ENCODE data around the gene SCGB1C2.
"Not testable (repeated sequence)": the region's sequence is repeated elsewhere in the genome, so short reads cannot be mapped to it uniquely, and the experiment has no call there.

Gene SCGB1C2

GRCh38 chr17:149231-149630 lies 11.9 kb downstream of the SCGB1C2 start:
- DNase-seq = no peak

GRCh38 chr17:149897-150584 lies 12.7 kb downstream of the SCGB1C2 start:
- no peak for DNase-seq

DNA sequence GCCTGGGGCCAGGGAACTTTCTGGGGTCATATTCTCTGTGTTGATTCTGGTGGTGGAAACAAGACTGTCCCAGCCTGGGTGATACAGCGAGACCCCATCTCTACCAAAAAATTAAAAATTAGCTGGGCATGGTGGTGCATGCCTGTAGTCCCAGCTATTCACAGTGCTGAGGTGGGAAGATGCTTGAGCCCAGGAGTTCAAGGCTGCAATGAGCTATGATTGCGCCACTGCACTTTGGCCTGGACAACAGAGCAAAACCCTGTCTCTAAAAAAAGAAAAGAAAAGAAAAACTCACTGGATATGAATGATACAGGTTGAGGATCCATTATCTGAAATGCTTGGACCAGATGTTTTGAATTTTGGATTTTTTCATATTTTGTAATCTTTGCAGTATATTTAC lies 13.6 kb downstream of the SCGB1C2 start:
- no peak for DNase-seq

- no peak for DNase-seq
Observed at GRCh38 chr17:151886-152859, 14.8 kb downstream of the SCGB1C2 start.

GRCh38 chr17:152860-153420 lies 15.6 kb downstream of the SCGB1C2 start:
- no peak for DNase-seq

- DNase-seq = no peak
Observed at GRCh38 chr17:153851-154250, 16.5 kb downstream of the SCGB1C2 start.

DNA sequence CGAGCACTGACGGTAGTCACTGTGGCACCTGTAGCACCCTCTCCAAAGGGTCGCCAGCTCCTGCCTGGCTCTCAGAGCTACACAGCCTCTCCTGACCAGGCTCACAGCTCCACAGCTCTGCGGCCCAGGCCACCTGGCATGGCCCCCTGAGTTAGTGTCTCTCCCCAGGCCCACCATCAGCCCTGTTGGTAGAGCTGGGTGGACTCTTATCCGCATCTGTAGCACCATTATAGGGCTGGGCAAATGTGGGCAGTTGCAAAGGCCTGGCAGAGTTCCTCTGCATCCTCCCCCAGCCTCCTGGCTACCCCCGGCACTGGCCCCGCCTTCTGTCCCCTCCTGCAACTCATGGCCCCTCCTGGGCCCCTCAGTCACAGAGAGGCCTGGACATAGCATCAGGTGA lies 18.2 kb downstream of the SCGB1C2 start:
- no peak for DNase-seq

- no peak for DNase-seq
Observed at GRCh38 chr17:156094-156621, 18.8 kb downstream of the SCGB1C2 start.

GRCh38 chr17:156946-157345 lies 19.6 kb downstream of the SCGB1C2 start:
- DNase-seq = no peak

DNA sequence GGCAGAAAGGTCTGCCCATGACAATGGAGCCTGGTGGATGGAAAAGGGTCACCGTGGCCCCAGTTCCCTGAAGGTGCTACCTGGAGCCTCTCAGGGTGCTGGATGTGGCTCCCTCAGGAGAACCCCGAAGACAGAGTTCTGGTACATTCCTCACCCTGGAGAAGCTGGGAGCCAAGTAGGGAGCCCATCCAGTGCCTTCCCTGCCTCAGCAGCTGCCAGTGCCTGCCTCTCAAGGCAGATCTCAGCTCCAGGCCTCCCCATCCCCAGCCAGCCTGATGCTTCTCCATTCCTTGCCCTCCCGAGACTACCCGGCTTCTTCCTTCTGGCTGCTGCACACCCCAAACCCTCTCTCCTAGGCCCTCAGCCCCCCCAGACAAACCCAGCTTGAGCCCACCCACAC lies 20.5 kb downstream of the SCGB1C2 start:
- no peak for DNase-seq

DNA sequence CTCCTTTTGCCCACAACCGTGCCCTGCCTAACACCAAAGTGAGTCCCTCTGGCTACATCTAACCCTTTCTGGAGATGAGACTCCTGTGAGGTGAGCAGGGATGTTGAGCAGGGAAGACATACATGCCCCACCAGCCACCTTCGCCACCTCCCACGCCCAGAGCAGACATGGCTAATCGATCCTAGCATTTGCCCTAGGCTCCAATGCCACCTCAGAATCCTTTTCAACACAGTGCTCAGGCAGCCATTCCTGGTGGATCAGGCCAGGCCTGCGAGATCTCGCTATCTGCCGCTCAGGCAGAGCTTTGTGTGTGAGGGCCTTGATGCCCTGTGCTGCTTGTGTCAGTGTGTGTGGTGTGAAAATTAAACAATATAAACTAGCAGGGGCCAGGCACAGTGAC lies 21.0 kb downstream of the SCGB1C2 start:
- no peak for DNase-seq

- DNase-seq = no peak
Observed at GRCh38 chr17:159609-160008, 22.2 kb downstream of the SCGB1C2 start.

- no peak for DNase-seq
Observed at GRCh38 chr17:160336-160735, 23.0 kb downstream of the SCGB1C2 start.

- DNase-seq = no peak
Observed at GRCh38 chr17:161481-161880, 24.1 kb downstream of the SCGB1C2 start.

- no peak for DNase-seq
Observed at GRCh38 chr17:162689-163088, 25.3 kb downstream of the SCGB1C2 start.

- DNase-seq = no peak
Observed at GRCh38 chr17:163514-164098, 26.2 kb downstream of the SCGB1C2 start.

- no peak for DNase-seq
Observed at GRCh38 chr17:164303-165235, 27.2 kb downstream of the SCGB1C2 start.

DNA sequence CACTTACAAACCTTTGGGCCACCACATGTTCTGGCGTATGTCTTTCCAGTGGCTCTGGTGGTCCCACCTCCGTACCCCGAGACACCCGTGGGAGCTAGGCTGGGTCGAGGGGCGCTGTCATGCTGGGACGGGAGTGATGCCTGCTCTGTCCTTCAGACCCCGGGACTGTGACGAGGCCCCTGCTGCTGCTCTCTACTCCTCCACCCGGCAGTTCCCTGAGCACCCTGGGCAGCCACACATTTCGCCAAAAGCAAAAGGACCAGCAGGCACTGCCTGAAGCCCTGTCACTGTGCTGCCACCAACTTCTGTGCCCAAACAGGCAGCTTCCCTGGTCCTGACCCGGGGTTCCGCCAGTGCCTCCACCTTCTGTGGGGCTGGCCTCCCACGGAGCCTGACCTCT lies 28.6 kb downstream of the SCGB1C2 start:
- no peak for DNase-seq

DNA sequence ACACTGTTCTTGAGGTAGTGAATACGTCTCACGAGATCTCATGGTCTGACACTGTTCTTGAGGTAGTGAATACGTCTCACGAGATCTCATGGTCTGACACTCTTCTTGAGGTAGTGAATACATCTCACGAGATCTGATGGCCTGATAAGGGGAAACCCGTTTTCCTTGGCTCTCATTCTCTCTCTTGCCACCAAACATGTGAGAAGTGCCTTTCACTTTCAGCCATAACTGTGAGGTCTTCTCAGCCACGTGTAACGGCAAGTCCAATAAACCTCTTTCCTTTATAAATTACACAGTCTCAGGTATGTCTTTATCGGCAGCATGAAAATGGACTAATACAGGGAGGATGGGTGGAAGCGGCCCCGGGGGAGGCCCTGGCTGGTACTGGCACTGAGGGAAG lies 31.2 kb downstream of the SCGB1C2 start:
- DNase-seq = not testable (repeated sequence)

DNA sequence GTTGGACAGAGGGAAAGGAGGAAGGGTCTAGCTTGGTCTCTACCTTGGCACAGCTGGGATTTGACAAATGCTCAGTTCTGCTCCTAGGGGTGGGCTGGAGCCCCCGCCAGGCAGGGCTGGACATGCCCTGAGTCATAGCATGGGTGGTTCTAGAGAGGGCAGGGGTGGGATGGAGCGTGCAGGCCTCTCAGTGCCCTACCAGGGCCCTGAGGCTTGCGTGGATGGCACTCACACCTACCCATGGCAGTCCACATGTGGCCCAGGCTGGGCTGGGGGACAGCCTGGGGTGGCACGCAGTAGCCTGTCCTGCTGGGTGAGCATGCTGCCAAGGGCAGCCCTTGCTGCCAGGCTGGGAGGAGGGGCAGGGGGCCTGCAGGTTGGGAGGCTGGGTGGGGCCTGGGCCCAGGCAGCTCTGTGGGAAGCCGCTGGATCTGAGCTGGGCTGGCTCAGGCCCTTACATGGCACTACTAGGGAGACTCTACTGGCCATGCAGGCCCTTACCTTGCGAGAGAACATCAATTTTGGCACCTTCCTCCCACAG lies 32.8 kb downstream of the SCGB1C2 start:
- no peak for DNase-seq

DNA sequence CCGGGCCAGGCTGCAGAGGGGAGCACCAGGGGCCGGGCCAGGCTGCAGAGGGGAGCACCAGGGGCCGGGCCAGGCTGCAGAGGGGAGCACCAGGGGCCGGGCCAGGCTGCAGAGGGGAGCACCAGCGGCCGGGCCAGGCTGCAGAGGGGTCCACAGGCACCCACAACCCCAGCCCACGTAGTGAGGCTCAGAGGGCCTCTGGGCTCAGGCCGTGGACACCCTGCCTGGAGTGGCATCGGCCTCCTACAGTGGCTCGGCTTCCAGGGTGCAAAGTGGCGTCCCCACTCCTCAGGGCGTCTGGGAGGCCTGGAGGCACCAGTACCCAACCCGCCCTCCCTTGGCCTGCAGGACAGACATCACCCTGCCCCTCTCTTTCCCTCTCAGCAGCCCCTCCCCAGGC lies 34.5 kb downstream of the SCGB1C2 start:
- no peak for DNase-seq

DNA sequence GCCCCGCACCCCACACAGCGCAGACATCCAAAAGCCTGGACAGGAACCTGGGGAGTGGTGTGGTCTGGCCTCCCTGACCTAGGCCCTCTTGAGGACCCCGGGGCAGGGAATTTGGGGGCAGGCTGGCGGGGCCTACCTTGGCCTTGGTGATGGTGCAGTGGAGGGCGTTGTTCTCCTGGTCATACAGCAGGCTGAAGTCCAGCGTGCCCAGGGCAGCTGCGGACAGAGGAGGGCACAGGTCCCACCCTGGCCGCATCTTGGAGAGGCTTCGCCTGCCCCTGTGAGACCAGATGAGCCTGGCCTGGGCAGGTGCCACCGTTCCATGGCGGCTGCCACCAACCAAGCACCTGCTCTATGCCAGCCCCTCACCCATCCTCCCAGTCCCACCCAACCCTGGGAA lies 35.0 kb downstream of the SCGB1C2 start:
- no peak for DNase-seq

All from T-helper 9 cell (primary cell).